HG02610 (cell line): ENCODE results near the gene LYRM2.
A peak's percentile ranks its signal among the peaks of the same experiment; 100 is the strongest.

Source experiments
- ATAC-seq: cut with Tn5 transposase; IDR thresholded peaks from one replicate; pipeline ENCODE4 v1.9.1; 2021; ENCODE audit warnings: mild to moderate bottlenecking, moderate library complexity; ENCODE audit not compliant: unreplicated experiment

Gene LYRM2, protein sequence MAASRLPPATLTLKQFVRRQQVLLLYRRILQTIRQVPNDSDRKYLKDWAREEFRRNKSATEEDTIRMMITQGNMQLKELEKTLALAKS

DNA sequence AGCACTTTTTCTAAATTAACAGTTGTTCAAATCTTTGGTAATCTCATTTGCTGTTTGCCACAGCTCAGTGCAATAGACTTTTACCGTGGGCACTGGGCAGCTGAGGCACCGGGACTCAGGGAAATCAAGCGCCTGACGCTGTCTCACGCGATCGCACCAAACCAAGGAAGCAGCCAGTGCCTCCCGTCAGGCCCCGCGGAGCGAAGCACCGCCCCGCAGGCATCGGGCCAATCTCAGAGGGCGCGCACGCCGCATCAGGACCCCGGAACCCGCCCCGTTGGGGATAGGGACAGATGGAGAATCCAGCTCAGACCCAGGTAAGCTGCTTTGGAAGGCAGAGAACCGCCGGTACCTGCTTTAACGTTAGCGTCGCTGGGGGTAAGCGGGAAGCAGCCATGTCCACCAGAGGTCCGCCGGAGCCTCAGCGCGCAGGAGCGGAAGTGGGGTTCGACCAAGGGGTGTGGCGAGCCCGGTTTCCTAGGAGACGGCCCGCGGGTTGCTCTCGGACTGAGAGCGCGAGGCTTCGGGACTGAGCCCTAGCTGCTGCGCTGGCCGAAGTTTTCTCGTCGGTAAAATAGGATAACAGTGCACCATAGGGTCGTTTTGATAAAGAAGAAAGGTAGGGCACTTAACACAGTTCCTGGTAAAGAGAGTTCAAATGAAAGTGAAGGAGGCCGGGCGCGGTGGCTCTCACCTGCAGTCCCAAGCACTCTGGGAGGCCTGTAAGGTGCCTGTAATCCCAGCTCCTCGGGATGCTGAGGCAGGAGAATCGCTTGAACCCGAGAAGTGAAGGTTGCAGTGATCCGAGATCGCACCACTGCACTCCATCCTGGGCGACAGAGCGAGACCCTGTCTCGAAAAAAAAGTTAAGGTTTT lies at the start of gene LYRM2:
TSS of gene LYRM2 (minus strand) at position 428 of the 876 bp plus-strand sequence. CDS start at position 397, 31 bp downstream.
- ATAC-seq: peak; percentile 98

DNA sequence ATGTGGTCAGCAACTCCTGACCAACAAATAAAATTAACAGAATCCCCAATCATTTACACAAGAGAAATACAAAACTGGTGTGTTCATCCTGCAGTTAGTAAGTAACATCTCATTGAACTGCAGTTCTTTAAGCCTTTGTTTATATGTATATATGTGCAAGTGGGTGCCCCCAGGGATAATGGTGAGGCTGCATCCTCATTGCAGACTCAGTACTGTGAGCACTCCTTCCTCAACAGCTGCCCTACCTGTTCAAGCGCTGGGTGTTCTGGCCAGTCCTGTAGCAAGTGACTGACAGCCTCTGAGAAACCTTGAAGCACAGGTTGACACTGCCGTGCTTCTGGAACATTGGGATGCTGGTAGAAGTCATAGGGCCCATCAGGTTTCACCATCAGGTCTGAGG lies 49.8 kb upstream of the LYRM2 start:
- ATAC-seq: no peak

- ATAC-seq: no peak
These were observed 46.8 kb upstream of the LYRM2 start for GRCh38 chr6:89685311-89685710.

DNA sequence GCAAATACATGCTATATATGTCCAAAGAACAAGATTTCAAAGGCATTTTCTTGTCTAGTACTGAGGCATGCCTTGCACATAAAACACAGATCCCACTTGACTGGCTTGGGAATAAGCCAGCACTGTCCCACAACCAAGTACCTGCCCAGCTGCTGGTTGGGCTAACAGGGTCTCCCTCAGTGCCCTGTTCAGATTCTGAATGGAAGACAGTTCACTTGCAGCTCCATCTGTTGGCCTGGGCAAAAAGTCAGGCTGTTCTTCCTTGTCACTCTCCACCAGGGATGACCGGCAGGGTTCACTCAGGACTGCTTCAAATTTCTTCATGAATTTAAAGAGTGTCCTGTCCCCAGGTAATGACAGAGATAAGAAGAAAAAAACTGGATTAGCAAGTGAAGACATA lies 44.4 kb upstream of the LYRM2 start:
- no peak for ATAC-seq

DNA sequence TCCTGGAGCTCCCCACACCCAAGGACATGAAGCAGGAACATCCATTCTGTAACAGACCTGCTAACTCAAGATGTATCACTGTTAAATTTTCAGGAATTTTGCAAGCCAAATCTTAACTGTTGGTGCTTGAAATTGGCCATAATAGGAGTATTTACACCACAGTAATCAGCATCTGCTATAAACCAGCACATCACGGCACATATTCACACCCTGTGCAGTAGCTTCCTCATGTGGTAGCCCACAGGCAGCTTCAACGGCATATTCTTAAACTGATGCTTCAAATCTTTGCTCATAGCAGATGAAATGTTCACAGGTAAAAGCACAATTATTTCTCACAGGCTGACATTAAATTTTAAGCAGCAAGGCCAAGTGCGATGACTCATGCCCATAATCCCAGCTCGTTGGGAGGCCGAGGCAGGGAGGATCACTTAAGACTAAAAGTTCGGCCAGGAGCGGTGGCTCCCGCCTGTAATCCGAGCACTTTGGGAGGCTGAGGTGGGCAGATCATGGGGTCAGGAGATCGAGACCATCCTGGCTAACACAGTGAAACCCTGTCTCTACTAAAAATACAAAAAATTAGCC lies 43.5 kb upstream of the LYRM2 start:
- no peak for ATAC-seq

GRCh38 chr6:89680551-89680950 lies 42.0 kb upstream of the LYRM2 start:
- no peak for ATAC-seq

- ATAC-seq: no peak
These were observed 41.6 kb upstream of the LYRM2 start for GRCh38 chr6:89680150-89680549.

GRCh38 chr6:89679215-89680120 lies 40.9 kb upstream of the LYRM2 start:
- no peak for ATAC-seq

DNA sequence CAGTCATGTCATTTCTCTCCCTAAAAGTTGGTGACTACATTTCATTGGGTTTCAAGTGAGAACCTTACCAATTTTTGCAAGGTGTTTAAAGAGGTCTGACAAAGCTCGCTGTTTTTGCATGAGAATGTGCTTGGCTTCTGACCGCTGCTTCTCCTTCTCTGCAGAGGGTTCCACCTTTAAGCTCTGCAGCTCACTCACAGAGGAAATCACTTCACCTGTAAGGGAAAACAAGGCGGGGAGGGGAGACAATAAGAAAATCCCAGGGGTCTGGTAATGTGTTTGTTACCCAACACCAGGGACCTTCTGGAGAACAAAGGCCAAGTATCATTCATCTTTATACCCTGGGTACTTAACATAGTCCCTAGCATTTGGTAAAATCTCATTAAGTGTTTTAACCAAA lies 40.0 kb upstream of the LYRM2 start:
- ATAC-seq: no peak

DNA sequence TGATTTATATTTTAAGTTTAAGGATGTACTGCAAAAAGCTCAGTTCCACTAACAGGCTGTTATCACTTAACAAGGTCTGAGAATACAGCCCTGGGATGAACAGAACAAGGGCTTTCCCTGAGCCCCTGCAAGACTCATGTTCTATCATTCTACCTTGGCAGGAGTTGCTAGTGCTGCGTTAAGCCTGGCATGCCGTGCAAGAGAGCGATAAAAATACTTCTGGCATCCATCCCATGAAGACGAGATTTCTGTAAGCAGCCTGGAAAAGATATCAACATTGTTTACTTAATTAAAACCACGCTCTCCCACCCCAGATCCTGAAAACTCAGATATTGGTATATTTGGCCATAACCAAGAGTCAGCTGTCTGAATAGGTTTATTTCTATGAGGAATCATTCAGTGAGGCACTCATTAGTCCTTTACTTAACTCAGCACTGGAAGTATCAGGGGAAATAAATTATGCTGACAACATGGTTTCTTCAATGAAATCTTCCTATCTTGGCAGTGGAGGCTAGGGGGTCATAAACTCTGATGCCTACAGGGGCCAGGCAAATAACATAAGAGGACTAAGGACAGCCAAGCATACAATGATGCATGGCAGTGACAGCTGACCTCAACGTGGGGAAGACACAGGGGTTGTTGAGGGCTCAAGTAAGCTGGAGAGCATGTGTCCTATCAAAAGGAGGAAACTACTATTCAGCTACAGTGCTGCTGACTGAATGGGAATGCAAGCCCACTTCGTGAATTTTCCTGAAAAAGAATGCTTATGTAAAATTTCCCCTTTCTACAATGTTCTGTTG lies 37.6 kb upstream of the LYRM2 start:
- no peak for ATAC-seq

GRCh38 chr6:89670935-89671565 lies 32.5 kb upstream of the LYRM2 start:
- ATAC-seq: no peak

DNA sequence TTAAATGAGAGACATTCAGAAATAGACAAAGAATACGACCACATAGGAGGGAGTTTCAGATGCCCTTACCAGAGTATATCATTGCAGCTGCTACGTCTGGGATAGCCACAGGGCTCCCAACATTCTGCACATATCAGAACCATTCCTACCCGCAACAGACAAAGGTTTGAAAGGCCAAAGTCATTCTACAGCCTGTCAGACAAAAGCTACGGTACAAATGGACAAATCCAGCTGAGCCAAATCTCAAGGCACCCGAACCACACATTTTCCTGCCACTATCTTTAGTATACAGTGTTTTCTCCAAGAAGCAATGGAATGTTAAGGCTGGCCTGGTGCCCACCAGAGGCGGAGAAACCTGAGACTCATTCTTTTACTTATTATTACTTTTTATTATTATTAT lies 30.5 kb upstream of the LYRM2 start:
- no peak for ATAC-seq

- ATAC-seq: no peak
These were observed 29.5 kb upstream of the LYRM2 start for GRCh38 chr6:89667872-89668556.

DNA sequence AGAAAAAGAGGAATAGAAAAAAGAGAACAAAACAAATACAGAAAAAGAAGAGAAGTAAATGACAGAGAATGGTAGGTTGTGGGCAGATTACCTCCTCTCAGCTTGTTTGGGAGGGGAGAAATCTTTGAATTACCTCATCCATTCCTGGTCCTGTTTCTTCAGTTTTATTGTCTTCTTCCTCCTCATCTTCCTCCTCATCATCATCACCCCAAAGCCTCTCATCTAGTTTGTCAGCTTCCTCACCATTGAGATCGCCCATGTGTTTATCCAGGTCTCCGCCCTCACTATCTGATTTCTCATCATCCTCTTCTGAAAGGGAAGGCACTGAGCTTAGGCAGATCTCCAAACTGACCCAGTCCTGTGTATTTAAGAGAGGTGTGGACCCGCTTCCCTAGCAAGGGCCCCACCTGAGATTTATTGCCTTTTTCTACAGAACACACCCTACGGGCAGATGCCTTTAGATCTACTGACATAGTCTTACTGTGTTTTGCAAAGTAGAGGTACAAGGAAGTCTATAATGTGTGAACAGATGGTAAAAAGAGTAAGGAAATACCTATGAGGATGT lies 24.2 kb upstream of the LYRM2 start:
- ATAC-seq: no peak

GRCh38 chr6:89661559-89661958 lies 23.0 kb upstream of the LYRM2 start:
- no peak for ATAC-seq

DNA sequence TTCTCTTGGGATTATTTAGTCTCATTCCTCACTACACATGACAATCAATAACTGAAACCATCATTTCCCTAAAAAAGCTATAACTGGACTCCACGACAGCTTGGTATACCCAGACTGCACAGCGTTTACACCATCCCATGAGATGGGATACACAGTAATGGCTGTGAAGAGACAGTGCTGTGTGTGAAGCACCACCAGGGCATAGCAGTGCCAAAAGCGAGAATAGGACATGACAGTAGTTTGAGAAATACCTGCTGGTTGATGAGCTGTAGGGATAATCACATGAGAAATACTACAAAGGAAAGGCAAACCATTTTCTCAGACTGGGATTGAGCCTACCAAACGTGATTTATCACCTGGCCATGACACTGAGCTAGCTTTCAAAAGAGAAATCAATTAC lies 22.4 kb upstream of the LYRM2 start:
- no peak for ATAC-seq

DNA sequence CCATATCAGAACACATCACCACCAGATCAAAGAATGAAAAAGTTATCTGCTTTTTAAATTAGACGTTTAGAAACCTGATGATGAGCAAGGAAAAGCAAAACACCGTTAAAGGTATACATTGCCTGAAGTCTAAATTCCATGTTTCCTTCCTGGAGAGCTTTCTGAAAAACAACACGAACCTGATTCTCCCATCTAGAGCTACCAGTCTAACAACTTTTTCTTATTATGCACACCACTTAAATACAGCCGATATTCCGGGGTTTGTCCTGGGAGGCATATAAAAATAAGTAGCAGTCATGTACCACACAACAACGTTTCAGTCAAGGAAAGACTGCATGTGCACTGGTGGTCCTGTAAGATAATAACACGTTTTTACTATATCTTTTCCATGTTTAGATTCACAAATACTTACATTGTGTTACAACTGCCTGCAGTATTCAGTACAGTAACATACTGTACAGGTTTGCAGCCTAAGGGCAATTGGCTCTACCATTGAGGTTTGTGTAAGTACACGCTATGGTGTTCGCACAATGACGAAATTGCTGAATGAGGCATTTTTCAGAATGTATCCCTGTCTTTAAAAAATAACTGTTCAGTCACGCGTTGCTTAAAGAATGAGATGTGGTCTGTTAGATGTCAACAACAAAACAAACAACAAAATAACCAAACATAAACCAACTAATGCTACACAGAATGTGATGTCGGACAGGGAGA lies 19.1 kb upstream of the LYRM2 start:
- ATAC-seq: no peak

DNA sequence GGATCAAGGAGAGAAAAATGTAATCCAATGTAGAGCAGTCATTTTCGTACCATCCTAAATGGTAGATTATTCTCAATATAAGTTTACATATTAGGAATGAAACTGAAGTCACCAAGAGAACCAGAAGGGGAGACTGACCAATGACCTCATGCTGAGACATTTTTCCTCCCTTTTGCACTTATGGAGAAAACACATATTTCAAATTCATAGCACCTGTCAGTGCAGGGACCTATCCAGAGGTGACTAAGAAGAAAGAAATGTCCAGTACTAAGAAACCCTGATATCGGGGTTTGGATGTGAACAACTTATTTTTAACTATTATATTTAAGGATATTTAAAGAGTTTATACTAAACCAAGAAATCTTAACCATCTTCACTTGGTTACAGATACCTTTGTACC lies 16.6 kb upstream of the LYRM2 start:
- ATAC-seq: no peak
